HEK293 (cell line): ENCODE measurements around the gene IZUMO1.

ENCODE experiments used
- CTCF ChIA-PET: fragments of 350-600 bp; formaldehyde crosslinking; extraction: SDS; loops from one replicate; lab custom pipeline; 2021; ENCODE audit warnings: antibody characterized with exemption; lab: Yijun Ruan, JAX
- POLR2A ChIA-PET: fragments of 300-600 bp; formaldehyde crosslinking; extraction: SDS; loops from one replicate; lab custom pipeline; 2020; ENCODE audit warnings: antibody characterized with exemption, inconsistent platforms; lab: Yijun Ruan, JAX
- H3K27ac ChIP-seq: fragments of 200-500 bp; sonication (Bioruptor generic); 2 replicates; pipeline ENCODE4 v1.5.1; 2014; ENCODE audit warnings: low read depth, low read length, control low read depth, inconsistent platforms; ENCODE audit errors: extremely low read depth
- H3K36me3 ChIP-seq, 2 experiments: fragments of 200-500 bp in 1 of 2; sonication (Bioruptor generic) in 1 of 2; 1 replicate in 1 of 2; 2 replicates in 1 of 2; pipeline ENCODE4 v1.5.1; 2014 to 2017; ENCODE audit warnings: inconsistent platforms in 2 of 2, low read length in 2 of 2; ENCODE audit not compliant: control insufficient read depth in 2 of 2, insufficient read depth in 1 of 2
- H3K4me1 ChIP-seq: fragments of 200-500 bp; sonication (Bioruptor generic); 2 replicates; pipeline ENCODE4 v1.5.1; 2014; ENCODE audit warnings: mild to moderate bottlenecking, low read length, inconsistent platforms; ENCODE audit not compliant: control insufficient read depth, insufficient read depth
- H3K4me3 ChIP-seq: 2 replicates; pipeline ENCODE4 v1.5.1; 2011; ENCODE audit warnings: low read depth, mild to moderate bottlenecking, control low read depth, low read length, moderate library complexity
- H3K9me3 ChIP-seq: fragments of 200-500 bp; sonication (Bioruptor generic); 2 replicates; pipeline ENCODE4 v1.5.1; 2014; ENCODE audit warnings: low read depth, low read length, inconsistent platforms; ENCODE audit not compliant: control insufficient read depth, insufficient read depth
- FEZF1 ChIP-seq: fragments of 450-650 bp; formaldehyde crosslinking; IDR thresholded peaks from 2 replicates; pipeline ENCODE4 v1.5.1; 2016; ENCODE audit warnings: missing biosample characterization, missing genetic modification characterization
- SCRT1 ChIP-seq: fragments of 450-650 bp; formaldehyde crosslinking; IDR thresholded peaks from 2 replicates; pipeline ENCODE4 v1.5.1; 2016; ENCODE audit warnings: missing biosample characterization, missing genetic modification characterization, borderline replicate concordance
- SP7 ChIP-seq: fragments of 450-650 bp; formaldehyde crosslinking; IDR thresholded peaks from 2 replicates; pipeline ENCODE4 v1.5.1; 2016; ENCODE audit warnings: missing biosample characterization, missing genetic modification characterization
- TSHZ1 ChIP-seq: fragments of 450-650 bp; formaldehyde crosslinking; IDR thresholded peaks from 2 replicates; pipeline ENCODE4 v1.5.1; 2016; ENCODE audit warnings: missing biosample characterization, missing genetic modification characterization, borderline replicate concordance
- ZBTB20 ChIP-seq: fragments of 450-650 bp; formaldehyde crosslinking; IDR thresholded peaks from 2 replicates; pipeline ENCODE4 v1.5.1; 2016; ENCODE audit warnings: missing biosample characterization, missing genetic modification characterization
- ZBTB7A ChIP-seq: fragments of 450-650 bp; formaldehyde crosslinking; IDR thresholded peaks from 2 replicates; pipeline ENCODE4 v1.5.1; 2016; ENCODE audit warnings: low read depth, missing biosample characterization, missing genetic modification characterization
- ZNF10 ChIP-seq: fragments of 450-650 bp; formaldehyde crosslinking; IDR thresholded peaks from 2 replicates; pipeline ENCODE4 v1.5.1; 2017; ENCODE audit warnings: missing biosample characterization, missing genetic modification characterization
- ZNF121 ChIP-seq: fragments of 450-650 bp; formaldehyde crosslinking; IDR thresholded peaks from 2 replicates; pipeline ENCODE4 v1.5.1; 2016; ENCODE audit warnings: missing biosample characterization, missing genetic modification characterization
- ZNF140 ChIP-seq: fragments of 450-650 bp; formaldehyde crosslinking; IDR thresholded peaks from 2 replicates; pipeline ENCODE4 v1.5.1; 2016; ENCODE audit warnings: missing biosample characterization, missing genetic modification characterization
- ZNF146 ChIP-seq: fragments of 450-650 bp; formaldehyde crosslinking; IDR thresholded peaks from 2 replicates; pipeline ENCODE4 v1.5.1; 2016; ENCODE audit warnings: missing biosample characterization, missing genetic modification characterization
- ZNF248 ChIP-seq: fragments of 450-650 bp; formaldehyde crosslinking; IDR thresholded peaks from 2 replicates; pipeline ENCODE4 v1.5.1; 2017; ENCODE audit warnings: missing biosample characterization, missing genetic modification characterization
- ZNF274 ChIP-seq, 2 experiments: fragments of 200-500 bp in 1 of 2; fragments of 450-650 bp in 1 of 2; sonication (Bioruptor generic) in 1 of 2; formaldehyde crosslinking in 1 of 2; IDR thresholded peaks; 2 replicates each; pipeline versions ENCODE4 v1.5.1 to v1.6.1; 2014 to 2016; ENCODE audit warnings: borderline replicate concordance in 1 of 2, inconsistent platforms in 1 of 2, low read length in 1 of 2, missing biosample characterization in 1 of 2, missing genetic modification characterization in 1 of 2
- ZNF302 ChIP-seq: fragments of 450-650 bp; formaldehyde crosslinking; IDR thresholded peaks from 2 replicates; pipeline ENCODE4 v1.5.1; 2016; ENCODE audit warnings: missing biosample characterization, missing genetic modification characterization, low read depth
- ZNF341 ChIP-seq: fragments of 450-650 bp; formaldehyde crosslinking; IDR thresholded peaks from 2 replicates; pipeline ENCODE4; 2016; ENCODE audit warnings: low read depth, missing biosample characterization, missing genetic modification characterization
- ZNF362 ChIP-seq: fragments of 450-650 bp; formaldehyde crosslinking; IDR thresholded peaks from 2 replicates; pipeline ENCODE4 v1.5.1; 2016; ENCODE audit warnings: missing biosample characterization, missing genetic modification characterization
- ZNF391 ChIP-seq: fragments of 450-650 bp; formaldehyde crosslinking; IDR thresholded peaks from 2 replicates; pipeline ENCODE4 v1.5.1; 2016; ENCODE audit warnings: low read depth, missing biosample characterization, missing genetic modification characterization, borderline replicate concordance
- ZNF404 ChIP-seq: fragments of 450-650 bp; formaldehyde crosslinking; IDR thresholded peaks from 2 replicates; pipeline ENCODE4 v1.5.1; 2017; ENCODE audit warnings: missing biosample characterization, missing genetic modification characterization
- ZNF449 ChIP-seq: fragments of 450-650 bp; formaldehyde crosslinking; IDR thresholded peaks from 2 replicates; pipeline ENCODE4 v1.5.1; 2017; ENCODE audit warnings: missing biosample characterization, mild to moderate bottlenecking, missing genetic modification characterization, moderate library complexity
- ZNF670 ChIP-seq: fragments of 450-650 bp; formaldehyde crosslinking; IDR thresholded peaks from 2 replicates; pipeline ENCODE4 v1.5.1; 2016; ENCODE audit warnings: missing biosample characterization, missing genetic modification characterization, low read depth
- ZNF677 ChIP-seq: fragments of 450-650 bp; IDR thresholded peaks from 2 replicates; pipeline ENCODE4 v1.5.0; 2018; ENCODE audit warnings: missing biosample characterization, mild to moderate bottlenecking, missing genetic modification characterization, moderate library complexity
- ZNF777 ChIP-seq: fragments of 450-650 bp; formaldehyde crosslinking; IDR thresholded peaks from 2 replicates; pipeline ENCODE4 v1.5.1; 2017; ENCODE audit warnings: missing biosample characterization, missing genetic modification characterization, borderline replicate concordance
- ZSCAN4 ChIP-seq: fragments of 450-650 bp; formaldehyde crosslinking; IDR thresholded peaks from 2 replicates; pipeline ENCODE4 v1.5.1; 2017; ENCODE audit warnings: missing biosample characterization, missing genetic modification characterization

IZUMO1 gene

GRCh38 chr19:48760504-48761205 lies 13.9 kb upstream of the IZUMO1 start (continued):
- TF ChIP-seq ZNF449 (no peak), SP7 (tag by site-specific recombination) (no peak)

- H3K27ac ChIP-seq = no peak overlapping the region
- H3K9me3 ChIP-seq = no peaks in the 10 kb centered on the region
- no peak overlapping the region for H3K4me3 ChIP-seq
- no peak for TF ChIP-seq ZNF677 (tag by site-specific recombination)
- TF ChIP-seq ZNF140 (tag by site-specific recombination) = no peak
- TF ChIP-seq ZNF777 (tag by site-specific recombination) = no peak
- no peak for TF ChIP-seq FEZF1 (tag by site-specific recombination)
- no peak for TF ChIP-seq ZNF362 (tag by site-specific recombination)
- no peak for TF ChIP-seq ZNF121 (tag by site-specific recombination)
- no peak for TF ChIP-seq ZNF670 (tag by site-specific recombination)
- no peak for TF ChIP-seq ZNF10 (tag by site-specific recombination)
- TF ChIP-seq ZSCAN4 = no peak
- no peaks in the 10 kb centered on the region for H3K36me3 ChIP-seq
- POLR2A ChIA-PET = no interaction called here
- no peaks in the 10 kb centered on the region; the same call in 1 of the 2 replicates for H3K4me1 ChIP-seq
- CTCF ChIA-PET = interaction anchor here (0.6 to 1.4 kb wide), 2 partner anchors 30 to 426 kb away, joined by 3 to 9 read pairs; no protein-coding TSS in a partner anchor
These were observed 11.0 kb upstream of the IZUMO1 start for GRCh38 chr19:48757741-48758144.

- H3K9me3 ChIP-seq = no peaks in the 10 kb centered on the region
- peaks cover 1% of the 10 kb centered on the region; the same call in 1 of the 2 replicates for H3K4me1 ChIP-seq
- no peak for TF ChIP-seq ZNF391 (tag by site-specific recombination)
- TF ChIP-seq ZBTB20 = peak; percentile 34; the same call in 1 of the 2 replicates
- H3K4me3 ChIP-seq = no peak overlapping the region
- CTCF ChIA-PET = no interaction called here
- no peak overlapping the region for H3K27ac ChIP-seq
- POLR2A ChIA-PET = no interaction called here
- no peaks in the 10 kb centered on the region for H3K36me3 ChIP-seq
These were observed 10.5 kb upstream of the IZUMO1 start for GRCh38 chr19:48757089-48757675.

- ChIA-PET POLR2A (no interaction called here), CTCF (no interaction called here)
- H3K36me3 ChIP-seq = no peaks in the 10 kb centered on the region
- TF ChIP-seq ZNF302 (no peak), SCRT1 (tag by site-specific recombination) (no peak), ZBTB7A (tag by site-specific recombination) (no peak), ZNF274 (IDR thresholded peaks at IDR 0.05; ENCODE audit: low read length) (no peak), ZNF274 (tag by site-specific recombination; IDR thresholded peaks at IDR 0.05; ENCODE audit: borderline replicate concordance) (no peak), ZNF404 (tag by site-specific recombination) (no peak), TSHZ1 (no peak), ZNF248 (tag by site-specific recombination) (no peak), ZNF146 (no peak), ZNF341 (tag by site-specific recombination) (no peak)
These were observed 10.0 kb upstream of the IZUMO1 start for GRCh38 chr19:48756686-48757085.

More at GRCh38 chr19:48756686-48757085, 10.0 kb upstream of the IZUMO1 start:
- Histone ChIP-seq H3K4me3 (no peak overlapping the region), H3K27ac (no peak overlapping the region), H3K9me3 (no peaks in the 10 kb centered on the region), H3K4me1 (peaks cover 3% of the 10 kb centered on the region; the same call in 1 of the 2 replicates)
